ENCODE measurements around the gene PAQR9.
"Not testable (repeated sequence)": the region's sequence is repeated elsewhere in the genome, so short reads cannot be mapped to it uniquely, and the experiment has no call there.

Gene PAQR9

DNA sequence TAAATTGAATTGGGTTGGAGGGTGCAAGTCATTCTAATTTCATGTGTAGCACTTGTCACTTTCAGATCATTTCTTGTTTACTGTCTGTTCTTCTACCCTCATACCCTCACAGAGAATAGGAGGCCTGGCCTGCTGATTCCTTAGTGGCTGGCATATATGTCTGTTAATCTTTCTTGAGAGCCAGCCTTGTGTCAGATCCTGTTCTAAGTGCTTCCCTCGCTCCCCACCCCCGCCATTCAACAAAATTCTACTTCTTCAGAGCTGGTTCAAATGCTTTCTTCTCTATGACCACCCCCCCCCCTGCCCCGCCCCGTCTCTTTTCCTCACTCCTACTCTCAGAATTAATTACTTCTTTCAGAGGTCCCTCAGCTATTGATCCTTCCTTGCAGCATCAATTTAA is 36.4 kb upstream of the PAQR9 start:
- no peaks in the 10 kb centered on the region for H3K9me3 ChIP-seq
- TF ChIP-seq, protein P1, sequence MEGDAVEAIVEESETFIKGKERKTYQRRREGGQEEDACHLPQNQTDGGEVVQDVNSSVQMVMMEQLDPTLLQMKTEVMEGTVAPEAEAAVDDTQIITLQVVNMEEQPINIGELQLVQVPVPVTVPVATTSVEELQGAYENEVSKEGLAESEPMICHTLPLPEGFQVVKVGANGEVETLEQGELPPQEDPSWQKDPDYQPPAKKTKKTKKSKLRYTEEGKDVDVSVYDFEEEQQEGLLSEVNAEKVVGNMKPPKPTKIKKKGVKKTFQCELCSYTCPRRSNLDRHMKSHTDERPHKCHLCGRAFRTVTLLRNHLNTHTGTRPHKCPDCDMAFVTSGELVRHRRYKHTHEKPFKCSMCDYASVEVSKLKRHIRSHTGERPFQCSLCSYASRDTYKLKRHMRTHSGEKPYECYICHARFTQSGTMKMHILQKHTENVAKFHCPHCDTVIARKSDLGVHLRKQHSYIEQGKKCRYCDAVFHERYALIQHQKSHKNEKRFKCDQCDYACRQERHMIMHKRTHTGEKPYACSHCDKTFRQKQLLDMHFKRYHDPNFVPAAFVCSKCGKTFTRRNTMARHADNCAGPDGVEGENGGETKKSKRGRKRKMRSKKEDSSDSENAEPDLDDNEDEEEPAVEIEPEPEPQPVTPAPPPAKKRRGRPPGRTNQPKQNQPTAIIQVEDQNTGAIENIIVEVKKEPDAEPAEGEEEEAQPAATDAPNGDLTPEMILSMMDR (IDR thresholded peaks at IDR 0.05), result no peak
- peaks cover 5% of the 10 kb centered on the region for H3K27me3 ChIP-seq
- H3K27ac ChIP-seq, result no peak overlapping the region
- H3K4me3 ChIP-seq (ENCODE audit: low read depth in 1 of 2, low read length in 1 of 2), result no peak overlapping the region
- peaks cover 25 to 27% of the 10 kb centered on the region in 2 experiments for H3K4me1 ChIP-seq (ENCODE audit: control insufficient read depth in 1 of 2, insufficient read depth in 1 of 2, low read depth in 1 of 2, low read length in 1 of 2)
- no peaks in the 10 kb centered on the region for H3K36me3 ChIP-seq

DNA sequence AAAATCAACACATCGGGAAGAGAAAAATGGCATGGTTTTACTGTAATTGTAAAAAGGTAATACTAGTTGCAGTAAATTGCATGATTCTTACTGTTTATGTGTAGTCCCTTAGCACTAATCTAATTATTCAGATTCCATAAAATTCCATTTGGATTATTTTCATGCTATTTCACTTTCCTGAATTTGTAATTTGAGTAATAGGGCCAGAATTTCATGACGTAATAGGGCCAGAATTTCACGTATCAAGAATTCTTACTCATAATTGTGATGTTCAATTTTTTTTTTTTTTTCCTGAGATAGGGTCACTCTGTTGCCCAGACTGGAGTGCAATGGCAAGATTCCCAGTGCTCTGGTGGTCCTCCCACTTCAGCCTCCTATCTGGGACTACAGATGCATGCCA is 35.0 kb upstream of the PAQR9 start:
- Histone ChIP-seq H3K27me3 (peaks cover 5% of the 10 kb centered on the region), H3K27ac (no peak overlapping the region), H3K4me1 (ENCODE audit: control insufficient read depth in 1 of 2, insufficient read depth in 1 of 2, low read depth in 1 of 2, low read length in 1 of 2) (peaks cover 39% of the 10 kb centered on the region in 2 experiments), H3K4me3 (ENCODE audit: low read depth in 1 of 2, low read length in 1 of 2) (no peak overlapping the region), H3K9me3 (no peaks in the 10 kb centered on the region), H3K36me3 (no peaks in the 10 kb centered on the region)
- TF ChIP-seq, protein P1 (IDR thresholded peaks at IDR 0.05), result no peak

DNA sequence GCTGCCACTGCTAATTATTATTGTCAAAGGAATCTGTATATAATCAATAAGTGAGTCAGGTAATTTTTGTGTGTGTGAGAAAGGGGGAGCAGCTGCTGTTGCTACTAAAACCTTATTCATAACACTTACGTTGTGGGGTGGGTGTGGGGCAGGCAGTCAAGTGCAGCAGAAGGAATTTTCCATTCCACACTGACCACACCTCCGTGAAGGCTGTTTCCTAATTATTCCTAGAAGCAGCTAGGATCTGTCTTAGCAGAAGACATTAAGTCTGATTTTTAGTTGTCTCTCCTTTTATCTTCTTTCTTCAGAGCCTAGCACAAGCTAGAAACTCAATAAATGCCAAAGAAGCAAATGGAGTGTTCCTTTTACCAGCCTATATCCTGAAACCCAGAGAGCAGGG is 33.9 kb upstream of the PAQR9 start:
- peaks cover 31 to 35% of the 10 kb centered on the region in 2 experiments for H3K4me1 ChIP-seq (ENCODE audit: control insufficient read depth in 1 of 2, insufficient read depth in 1 of 2, low read depth in 1 of 2, low read length in 1 of 2)
- no peaks in the 10 kb centered on the region for H3K36me3 ChIP-seq
- H3K4me3 ChIP-seq (ENCODE audit: low read depth in 1 of 2, low read length in 1 of 2), result no peak overlapping the region
- H3K27ac ChIP-seq, result no peak overlapping the region
- H3K27me3 ChIP-seq, result peaks cover 5% of the 10 kb centered on the region
- no peaks in the 10 kb centered on the region for H3K9me3 ChIP-seq
- TF ChIP-seq, protein P1 (IDR thresholded peaks at IDR 0.05), result no peak

DNA sequence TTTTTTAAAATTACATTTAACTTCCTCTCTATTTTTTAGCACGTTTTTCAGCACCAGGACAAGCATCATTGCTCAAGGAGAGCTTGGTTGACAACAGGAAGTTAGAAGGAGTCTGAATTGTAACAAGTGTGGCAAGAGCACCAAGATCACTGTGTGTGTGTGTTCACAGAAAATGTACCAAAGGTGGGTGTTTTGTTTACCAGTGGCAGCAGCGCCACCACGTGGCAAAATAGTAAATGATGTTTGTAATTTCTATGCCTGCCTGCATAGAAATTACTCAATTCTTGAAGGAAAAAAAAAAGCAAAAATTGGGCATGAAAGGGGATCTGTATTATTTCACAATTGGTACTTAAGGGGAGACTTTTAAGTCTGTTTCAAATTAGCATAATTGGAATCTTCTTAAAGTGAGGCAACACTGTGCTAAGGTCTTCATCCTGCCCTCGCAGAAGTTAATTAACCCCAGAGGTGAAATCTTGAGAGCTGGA is 30.5 kb upstream of the PAQR9 start:
- peaks cover 15 to 19% of the 10 kb centered on the region in 2 experiments for H3K4me1 ChIP-seq (ENCODE audit: control insufficient read depth in 1 of 2, insufficient read depth in 1 of 2, low read depth in 1 of 2, low read length in 1 of 2)
- H3K36me3 ChIP-seq, result no peaks in the 10 kb centered on the region
- peak overlapping the region; percentile 2 for H3K27ac ChIP-seq
- H3K4me3 ChIP-seq (ENCODE audit: low read depth in 1 of 2, low read length in 1 of 2), result no peak overlapping the region
- TF ChIP-seq, protein P1 (IDR thresholded peaks at IDR 0.05), result peak; percentile 8
- H3K27me3 ChIP-seq, result peaks cover 5% of the 10 kb centered on the region
- no peaks in the 10 kb centered on the region for H3K9me3 ChIP-seq

DNA sequence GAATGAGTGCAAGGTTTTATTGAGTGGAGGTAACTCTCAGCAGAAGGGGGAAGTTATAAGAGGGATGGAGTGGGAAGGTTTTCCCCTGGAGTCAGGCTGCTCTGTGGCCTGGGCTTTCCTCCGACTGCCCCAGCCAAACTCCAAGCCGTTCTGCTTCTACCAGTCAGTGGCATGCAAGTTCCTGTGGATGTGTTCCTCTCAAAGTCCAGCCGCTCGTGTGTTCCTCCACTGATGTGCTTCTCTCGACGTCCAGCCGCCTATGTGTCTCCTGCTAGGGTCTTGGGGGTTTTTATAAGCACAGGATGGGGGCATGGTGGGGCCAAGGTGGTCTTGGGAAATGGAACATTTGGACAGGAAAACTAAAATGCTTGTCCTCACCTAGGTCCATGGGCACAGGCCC is 28.8 kb upstream of the PAQR9 start:
- Histone ChIP-seq H3K9me3 (no peaks in the 10 kb centered on the region), H3K27me3 (peaks cover 3% of the 10 kb centered on the region), H3K4me3 (ENCODE audit: low read depth in 1 of 2, low read length in 1 of 2) (no peak overlapping the region), H3K36me3 (no peaks in the 10 kb centered on the region), H3K27ac (no peak overlapping the region), H3K4me1 (ENCODE audit: control insufficient read depth in 1 of 2, insufficient read depth in 1 of 2, low read depth in 1 of 2, low read length in 1 of 2) (peaks cover 15 to 19% of the 10 kb centered on the region in 2 experiments)
- TF ChIP-seq, protein P1 (IDR thresholded peaks at IDR 0.05), result no peak

DNA sequence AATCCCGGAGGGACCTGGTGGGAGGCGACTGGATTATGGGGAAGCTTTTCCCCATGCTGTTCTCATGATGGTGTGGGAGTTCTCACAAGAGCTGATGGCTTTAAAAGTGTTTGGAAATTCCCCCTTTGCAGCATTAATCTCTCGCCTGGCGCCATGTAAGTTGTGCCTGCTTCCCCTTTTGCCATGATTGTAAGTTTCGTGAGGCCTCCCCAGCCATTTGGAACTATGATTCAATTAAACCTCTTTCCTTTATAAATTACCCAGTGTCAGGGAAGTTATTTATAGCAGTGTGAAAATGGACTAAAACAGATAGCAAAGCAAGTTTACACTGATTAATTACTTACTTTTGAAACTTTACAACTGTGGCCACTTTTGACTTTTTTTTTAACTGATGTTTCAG is 27.2 kb upstream of the PAQR9 start:
- Histone ChIP-seq H3K27me3 (no peaks in the 10 kb centered on the region), H3K9me3 (no peaks in the 10 kb centered on the region), H3K4me3 (ENCODE audit: low read depth in 1 of 2, low read length in 1 of 2) (no peak overlapping the region), H3K27ac (no peak overlapping the region), H3K4me1 (ENCODE audit: control insufficient read depth in 1 of 2, insufficient read depth in 1 of 2, low read depth in 1 of 2, low read length in 1 of 2) (peaks cover 15 to 19% of the 10 kb centered on the region in 2 experiments), H3K36me3 (no peaks in the 10 kb centered on the region)
- TF ChIP-seq, protein P1 (IDR thresholded peaks at IDR 0.05), result no peak

GRCh38 chr3:142988826-142989225 is 25.4 kb upstream of the PAQR9 start:
- H3K9me3 ChIP-seq; H3K36me3 ChIP-seq; H3K4me3 ChIP-seq (ENCODE audit: low read depth in 1 of 2, low read length in 1 of 2); H3K4me1 ChIP-seq (ENCODE audit: control insufficient read depth in 1 of 2, insufficient read depth in 1 of 2, low read depth in 1 of 2, low read length in 1 of 2); H3K27me3 ChIP-seq; H3K27ac ChIP-seq: not testable (repeated sequence)

- H3K4me3 ChIP-seq (ENCODE audit: low read depth in 1 of 2, low read length in 1 of 2); H3K9me3 ChIP-seq; H3K27me3 ChIP-seq; H3K36me3 ChIP-seq; H3K27ac ChIP-seq; H3K4me1 ChIP-seq (ENCODE audit: control insufficient read depth in 1 of 2, insufficient read depth in 1 of 2, low read depth in 1 of 2, low read length in 1 of 2): not testable (repeated sequence)
Measured at GRCh38 chr3:142988221-142988620, 24.7 kb upstream of the PAQR9 start.

Data from neutrophil (primary cell).